Panc1 (cell line): ENCODE results near the gene OR8B8. TPM values are rescaled to one million over a fixed set of nuclear protein-coding genes. Genes with fewer than 3 reads are reported as not detected.

Source experiments
- ATAC-seq: fragments of 200-7000 bp; cut with Tn5 transposase; 2 replicates; pipeline ENCODE4 v1.9.1; 2020; ENCODE audit warnings: mild to moderate bottlenecking, moderate library complexity
- BruUV-seq: library from RNA; stranded (reverse); fragments of 400-500 nt; replicated peaks from 2 replicates; lab custom pipeline; 2021; lab: Mats Ljungman, UMichigan
- CTCF ChIA-PET: fragments of 300-600 bp; sonication (Branson Sonifier 250); formaldehyde crosslinking; loops from one replicate; lab custom pipeline; 2022; ENCODE audit warnings: antibody characterized with exemption; lab: Charles Lee
- POLR2A ChIA-PET: fragments of 300-600 bp; sonication (Branson Sonifier 250); formaldehyde crosslinking; loops from one replicate; lab custom pipeline; 2022; ENCODE audit warnings: antibody characterized with exemption; lab: Charles Lee
- DNase-seq: peaks from one replicate; pipeline ENCODE4 v3.0.0-alpha.2; 2010; ENCODE audit warnings: low read depth, low spot score
- H3K27ac ChIP-seq: 2 replicates; pipeline ENCODE4 v1.5.1; 2011; ENCODE audit warnings: mild to moderate bottlenecking, low read length, inconsistent platforms
- H3K27me3 ChIP-seq: fragments of 200-500 bp; sonication (Bioruptor generic); 2 replicates; pipeline ENCODE4 v1.6.0; 2014; ENCODE audit warnings: low read length, inconsistent platforms; ENCODE audit not compliant: control insufficient read depth, insufficient read depth
- H3K36me3 ChIP-seq: fragments of 200-500 bp; sonication (Bioruptor generic); 2 replicates; pipeline ENCODE4 v1.5.1; 2014; ENCODE audit warnings: inconsistent platforms, mild to moderate bottlenecking, low read length, moderate library complexity; ENCODE audit not compliant: control insufficient read depth, insufficient read depth
- H3K4me1 ChIP-seq: 2 replicates; pipeline ENCODE4 v1.5.1; 2011; ENCODE audit warnings: inconsistent platforms, mild to moderate bottlenecking, low read length, moderate library complexity; ENCODE audit not compliant: control insufficient read depth, insufficient read depth
- H3K4me3 ChIP-seq, 2 experiments: 2 replicates each; pipeline ENCODE4 v1.5.1; 2011 to 2012; ENCODE audit warnings: low read depth in 2 of 2, low read length in 2 of 2, mild to moderate bottlenecking in 2 of 2, inconsistent platforms in 1 of 2, moderate library complexity in 1 of 2
- H3K9me3 ChIP-seq: fragments of 200-500 bp; sonication (Bioruptor generic); 2 replicates; pipeline ENCODE4 v1.5.1; 2014; ENCODE audit warnings: low read depth, mild to moderate bottlenecking, inconsistent platforms, low read length, moderate library complexity; ENCODE audit not compliant: control insufficient read depth, insufficient read depth
- CTCF ChIP-seq: fragments of 450-650 bp; IDR thresholded peaks from 2 replicates; pipeline ENCODE4 v1.5.1; 2017; ENCODE audit warnings: mild to moderate bottlenecking
- POLR2AphosphoS5 ChIP-seq: IDR thresholded peaks from 2 replicates; pipeline ENCODE4 v1.6.1; 2012; ENCODE audit warnings: mild to moderate bottlenecking, low read depth, low read length, moderate library complexity
- REST ChIP-seq, 2 experiments: IDR thresholded peaks; 2 replicates each; pipeline ENCODE4 v1.6.1; 2011 to 2012; ENCODE audit warnings: low read depth in 2 of 2, control low read depth in 1 of 2, low read length in 1 of 2, mild to moderate bottlenecking in 1 of 2, moderate library complexity in 1 of 2; ENCODE audit not compliant: insufficient read depth in 1 of 2
- SIN3A ChIP-seq: IDR thresholded peaks from 2 replicates; pipeline ENCODE4 v1.6.1; 2012; ENCODE audit warnings: low read depth, mild to moderate bottlenecking, low read length, moderate library complexity, borderline replicate concordance; ENCODE audit not compliant: insufficient read depth
- TCF7L2 ChIP-seq: IDR thresholded peaks from 2 replicates; pipeline ENCODE4 v1.6.1; 2011; ENCODE audit warnings: mild to moderate bottlenecking, low read depth, low read length, inconsistent platforms
- in situ Hi-C: cut with HindIII; loops from 2 replicates; pipeline ENCODE4 v1.10.0; 2016; ENCODE audit warnings: low sequenced_read_pairs, low pct_unique_long_range_greater_than_20kb
- intact Hi-C: fragments of 100-400 bp; cut with micrococcal nuclease; formaldehyde crosslinking; loops from one replicate; pipeline ENCODE4 v1.10.0; 2022; ENCODE audit not compliant: unreplicated experiment
- total RNA-seq: library from RNA; stranded (reverse); gene quantifications from one replicate; pipeline ENCODE4 v1.2.1, GENCODE V29; 2021; ENCODE audit not compliant: unreplicated experiment

The OR8B8 gene
- total RNA-seq, 1 experiment from 2014 or later, result not detected

GRCh38 chr11:124446916-124447315, 1.4 kb upstream of the OR8B8 start:
- DNase-seq (no peak), ATAC-seq (no peak)
- Histone ChIP-seq H3K9me3 (no peaks in the 10 kb centered on the region), H3K4me1 (no peaks in the 10 kb centered on the region), H3K36me3 (no peaks in the 10 kb centered on the region), H3K27ac (no peak overlapping the region), H3K4me3 (no peak overlapping the region), H3K27me3 (peaks cover 2% of the 10 kb centered on the region)
- BruUV-seq, result no TSS peak
- intact Hi-C loops (no loop called here), in situ Hi-C loops (no loop called here)
- TF ChIP-seq REST (IDR thresholded peaks at IDR 0.05; ENCODE audit: insufficient read depth in 1 of 2, low read depth in 2 of 2, low read length in 1 of 2) (no peak), SIN3A (no peak), CTCF (no peak), TCF7L2 (no peak), POLR2AphosphoS5 (no peak)
- ChIA-PET POLR2A (no interaction called here), CTCF (no interaction called here)

- TF ChIP-seq SIN3A (no peak), POLR2AphosphoS5 (no peak), REST (IDR thresholded peaks at IDR 0.05; ENCODE audit: insufficient read depth in 1 of 2, low read depth in 2 of 2, low read length in 1 of 2) (no peak), CTCF (no peak), TCF7L2 (no peak)
- no peak overlapping the region for H3K4me3 ChIP-seq
- ChIA-PET CTCF (interaction anchor here (0.5 kb wide), 1 partner anchor 321 kb away, joined by 4 read pairs; no protein-coding TSS in a partner anchor), POLR2A (no interaction called here)
- intact Hi-C loops (no loop called here), in situ Hi-C loops (no loop called here)
- no peak for ATAC-seq
- no peak for DNase-seq
- no peaks in the 10 kb centered on the region for H3K9me3 ChIP-seq
- peaks cover 4% of the 10 kb centered on the region for H3K27me3 ChIP-seq
- H3K4me1 ChIP-seq, result no peaks in the 10 kb centered on the region
- H3K36me3 ChIP-seq, result no peaks in the 10 kb centered on the region
- BruUV-seq, result no TSS peak
- no peak overlapping the region for H3K27ac ChIP-seq
Observed at GRCh38 chr11:124442847-124443246, 2.6 kb downstream of the OR8B8 start.
